ENCODE data around the gene SIRT2. TPM values are rescaled to one million over a fixed set of nuclear protein-coding genes. Genes with fewer than 3 reads are reported as not detected.

The SIRT2 gene
- 8.4 and 9.2 TPM in 2 replicates for total RNA-seq (2021)
- long read RNA-seq, transcript SIRT2-204 (15 exons, 2,062 nt) = major isoform, 39 of 55 reads
- long read RNA-seq, transcript SIRT2-201 (16 exons, 2,070 nt) = minor isoform, 8 of 55 reads
- long read RNA-seq, partial matches to known transcripts = 2 of 55 reads
- long read RNA-seq, other reads (novel, unspliced or antisense) = 6 of 55 reads

GRCh38 chr19:38899447-38900201 lies at the start of gene SIRT2, which contains the start of gene NFKBIB:
Gene SIRT2 (minus strand): TSS chr19:38899618. CDS start chr19:38899521, 97 bp downstream.
Gene NFKBIB (plus strand): TSS chr19:38899969. CDS start chr19:38900033, 64 bp downstream.
- Histone ChIP-seq H3K4me1 (ENCODE audit: insufficient read depth, low read length) (peaks cover 2% of the 10 kb centered on the region; the same call in 1 of the 2 replicates), H3K79me2 (ENCODE audit: insufficient read depth, low read length) (no peaks in the 10 kb centered on the region), H2AFZ (ENCODE audit: low read length) (no peak within 1 kb of the TSS), H3K27me3 (ENCODE audit: insufficient read depth, low read length) (no peaks in the 10 kb centered on the region), H3K23me2 (ENCODE audit: insufficient read length, low read depth, low read length, poor library complexity, severe bottlenecking) (no peaks in the 10 kb centered on the region), H2BK5ac (ENCODE audit: insufficient read length, low read length) (no peak within 1 kb of the TSS), H3K23ac (ENCODE audit: insufficient read length, low read depth, low read length) (no peak within 1 kb of the TSS), H3K27ac (ENCODE audit: insufficient read length, low read depth, low read length) (no peak within 1 kb of the TSS), H4K20me1 (ENCODE audit: control insufficient read depth, insufficient read depth, insufficient read length) (no peaks in the 10 kb centered on the region), H3K18ac (ENCODE audit: insufficient read length, low read depth, low read length) (peak within 1 kb of the TSS; percentile 92), H3T11ph (ENCODE audit: low read length) (no peak within 1 kb of the TSS), H4K5ac (ENCODE audit: insufficient read length, low read depth, low read length) (no peak within 1 kb of the TSS), H2BK15ac (ENCODE audit: low read depth, low read length) (no peak within 1 kb of the TSS), H4K91ac (ENCODE audit: insufficient read length, low read depth, low read length) (no peak within 1 kb of the TSS), H2BK12ac (ENCODE audit: insufficient read length, low read depth, low read length) (no peak within 1 kb of the TSS), H2BK120ac (ENCODE audit: low read depth, low read length, poor library complexity, severe bottlenecking) (no peak within 1 kb of the TSS), H3K56ac (ENCODE audit: insufficient read length, low read depth, low read length) (no peak within 1 kb of the TSS), H3K4ac (ENCODE audit: low read depth, low read length) (no peak within 1 kb of the TSS), H3K14ac (ENCODE audit: insufficient read depth, low read length) (peak within 1 kb of the TSS; percentile 95), H3K79me1 (ENCODE audit: insufficient read depth, low read depth, low read length, poor library complexity, severe bottlenecking) (no peaks in the 10 kb centered on the region), H3K9me3 (ENCODE audit: control insufficient read depth, low read depth, low read length) (no peaks in the 10 kb centered on the region), H4K8ac (replicated peaks; ENCODE audit: insufficient read length, low read depth, low read length) (no peak within 1 kb of the TSS), H2AK5ac (ENCODE audit: insufficient read length, low read length) (no peak within 1 kb of the TSS), H3K4me2 (ENCODE audit: insufficient read depth, insufficient read length, low read length) (peak within 1 kb of the TSS; percentile 76), H3K9ac (ENCODE audit: extremely low read depth, insufficient read length, low read length) (peak within 1 kb of the TSS; percentile 74), H2BK20ac (ENCODE audit: low read depth, low read length, poor library complexity, severe bottlenecking) (no peak within 1 kb of the TSS)
- peaks cover 2 to 10% (median 7%) of the 10 kb centered on the region in 3 experiments; a peak in 5 of 7 replicates for H3K36me3 Mint-ChIP-seq (ENCODE audit: insufficient read depth in 1 of 3, low read depth in 3 of 3)
- TF ChIP-seq CTCF (conservative IDR thresholded peaks at IDR 0.05) = no peak
- WGBS (ENCODE audit: extremely low coverage, insufficient read length, low lambda C conversion rate) = no CpG with 5 or more reads among the region's 64 CpGs
- peaks cover 15% of the 10 kb centered on the region for H3K27me3 Mint-ChIP-seq (ENCODE audit: low read depth)
- peak; percentile 100 for DNase-seq
- peaks cover 15 to 18% of the 10 kb centered on the region in 2 experiments for H3K4me1 Mint-ChIP-seq
- H3K4me3 Mint-ChIP-seq = peak within 1 kb of the TSS; percentile 81 to 86
- H3K27ac Mint-ChIP-seq = peak within 1 kb of the TSS; percentile 17 to 97 (median 88)
- H3K9me3 Mint-ChIP-seq = peaks cover 0 to 3% of the 10 kb centered on the region in 2 experiments; a peak in 1 of 5 replicates

All from H9 (cell line).